CD4-positive, alpha-beta T cell treated with Interferon gamma for 1 hour (primary cell): ENCODE measurements around the gene RNF217.

ENCODE experiments used
- DNase-seq: peaks from one replicate; pipeline ENCODE4 v3.0.0-alpha.2; 2020

The RNF217 gene

DNA sequence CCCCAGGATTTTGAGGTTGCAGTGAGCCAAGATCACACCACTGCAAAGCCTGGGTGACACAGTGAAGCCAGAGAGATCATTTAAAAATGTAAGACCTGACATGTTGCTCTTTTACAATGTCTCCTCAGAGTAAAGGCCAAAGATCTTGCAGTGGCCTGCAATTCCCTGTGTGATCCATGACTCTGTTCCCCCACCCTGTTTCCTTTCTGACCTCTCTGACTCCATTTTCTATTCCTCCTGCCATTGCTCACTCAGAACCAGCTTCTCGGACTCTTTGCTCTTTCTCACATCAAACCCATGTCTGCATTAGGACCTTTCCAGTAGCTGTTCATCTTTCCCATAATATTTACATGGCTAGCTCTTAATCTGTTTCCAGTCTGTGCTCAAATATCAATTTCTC, 28.8 kb downstream of the RNF217 start:
- DNase-seq, result no peak

DNA sequence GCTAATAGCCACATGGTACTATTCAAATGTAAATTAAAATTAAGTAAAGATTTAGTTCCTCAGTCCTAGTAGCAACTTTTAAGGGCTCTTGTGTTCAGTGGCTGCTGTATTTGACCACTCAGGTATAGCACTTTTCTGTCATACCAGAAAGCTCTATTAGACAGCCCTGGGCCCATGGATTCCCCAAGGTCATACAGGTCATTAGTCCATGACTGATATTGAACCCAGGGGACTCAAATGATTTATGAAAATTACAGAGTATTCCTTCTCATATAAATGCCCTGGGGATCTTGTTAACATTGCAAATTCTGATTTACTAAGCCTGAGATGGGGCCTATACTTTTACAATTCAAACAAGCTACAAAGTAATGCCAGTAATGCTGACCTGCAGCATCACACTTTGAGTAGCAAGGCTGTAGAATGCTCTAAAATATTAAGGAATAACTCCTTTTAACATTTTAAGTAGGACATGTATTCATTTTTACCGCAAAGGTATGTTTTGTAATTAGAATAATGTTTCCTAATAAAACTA, 29.6 kb downstream of the RNF217 start:
- DNase-seq, result no peak

GRCh38 chr6:124993327-124993726, 31.1 kb downstream of the RNF217 start:
- no peak for DNase-seq

DNA sequence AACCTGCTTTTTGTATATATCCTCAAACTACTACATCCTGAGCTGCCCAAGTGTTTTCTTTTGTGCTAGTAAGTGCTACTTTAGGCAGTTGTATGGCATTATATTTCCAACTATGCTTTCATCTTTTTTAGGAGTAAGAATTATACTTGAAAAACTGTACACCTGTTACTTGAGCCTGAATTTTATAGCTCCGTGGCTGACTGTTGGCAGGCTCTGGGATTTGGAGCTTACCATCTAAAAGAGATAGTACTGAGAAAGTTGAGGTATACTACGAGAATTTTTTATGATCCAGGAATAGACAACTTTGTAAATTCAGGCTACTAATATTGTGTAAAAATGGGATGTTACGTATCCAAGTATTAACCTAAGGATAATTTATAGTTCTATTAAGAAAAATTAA, 32.4 kb downstream of the RNF217 start:
- DNase-seq, result no peak

DNA sequence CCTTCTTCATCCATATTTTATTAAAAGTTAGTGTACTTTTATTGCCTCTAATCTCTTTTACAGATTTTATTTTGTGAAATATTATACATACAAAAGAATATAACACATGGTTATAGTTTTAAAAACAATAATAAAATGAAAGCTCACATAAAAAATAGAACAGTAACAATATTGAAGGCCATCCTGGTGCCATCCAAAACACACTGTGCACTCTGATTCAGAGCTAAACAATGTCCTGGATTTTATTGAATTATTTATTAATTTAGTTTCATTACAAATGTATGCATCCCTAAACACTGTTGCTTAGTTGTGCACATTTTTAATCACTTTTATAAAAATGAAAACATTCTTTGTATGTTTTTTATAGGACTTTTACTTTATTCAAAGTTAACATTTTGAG, 32.9 kb downstream of the RNF217 start:
- no peak for DNase-seq

DNA sequence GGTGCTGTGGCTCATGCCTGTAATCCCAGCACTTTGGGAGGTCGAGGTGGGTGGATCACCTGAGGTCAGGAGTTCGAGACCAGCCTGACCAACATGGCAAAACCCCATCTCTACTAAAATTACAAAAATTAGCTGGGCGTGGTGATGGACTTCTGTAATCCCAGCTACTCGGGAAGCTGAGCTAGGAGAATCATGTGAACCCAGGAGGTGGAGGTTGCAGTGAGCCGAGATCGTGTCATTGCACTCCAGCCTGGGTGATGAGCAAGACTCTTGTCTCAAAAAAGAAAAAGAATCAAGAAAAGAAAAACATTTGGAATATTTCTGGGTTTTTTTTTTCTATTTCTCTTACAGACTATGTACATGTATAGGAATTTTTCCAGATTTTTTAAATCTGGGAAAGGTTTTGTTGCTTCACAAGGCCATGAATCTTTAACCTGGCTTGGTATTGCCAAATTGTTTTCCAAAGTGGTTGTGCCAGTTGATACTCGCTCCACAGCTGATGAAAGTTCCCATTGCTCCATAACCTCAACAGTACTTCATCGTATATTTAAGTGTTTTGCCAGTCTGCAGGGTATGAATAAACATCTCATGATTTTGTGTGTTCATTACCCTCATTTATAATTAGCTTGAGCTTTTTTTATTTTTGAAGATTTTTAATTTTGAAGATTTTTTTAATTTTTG, 33.5 kb downstream of the RNF217 start:
- no peak for DNase-seq

DNA sequence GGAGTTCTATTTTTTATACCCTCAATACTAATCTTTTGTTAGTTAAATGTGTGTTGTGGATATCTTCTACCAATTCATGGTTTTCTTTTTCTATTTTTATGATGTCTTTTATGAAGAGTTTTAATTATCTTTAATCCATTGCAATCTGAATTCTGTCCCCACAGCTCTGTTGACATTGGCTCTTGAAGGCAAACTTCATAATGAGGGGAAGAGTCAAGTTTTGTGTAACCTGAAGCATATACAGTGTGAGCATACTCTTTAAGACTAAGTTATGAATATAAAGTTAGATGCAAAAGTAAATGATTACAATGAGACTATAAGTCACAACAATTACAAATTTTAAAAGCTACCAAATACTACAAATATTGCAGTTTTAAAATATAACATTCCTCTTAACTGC, 34.2 kb downstream of the RNF217 start:
- DNase-seq, result no peak

DNA sequence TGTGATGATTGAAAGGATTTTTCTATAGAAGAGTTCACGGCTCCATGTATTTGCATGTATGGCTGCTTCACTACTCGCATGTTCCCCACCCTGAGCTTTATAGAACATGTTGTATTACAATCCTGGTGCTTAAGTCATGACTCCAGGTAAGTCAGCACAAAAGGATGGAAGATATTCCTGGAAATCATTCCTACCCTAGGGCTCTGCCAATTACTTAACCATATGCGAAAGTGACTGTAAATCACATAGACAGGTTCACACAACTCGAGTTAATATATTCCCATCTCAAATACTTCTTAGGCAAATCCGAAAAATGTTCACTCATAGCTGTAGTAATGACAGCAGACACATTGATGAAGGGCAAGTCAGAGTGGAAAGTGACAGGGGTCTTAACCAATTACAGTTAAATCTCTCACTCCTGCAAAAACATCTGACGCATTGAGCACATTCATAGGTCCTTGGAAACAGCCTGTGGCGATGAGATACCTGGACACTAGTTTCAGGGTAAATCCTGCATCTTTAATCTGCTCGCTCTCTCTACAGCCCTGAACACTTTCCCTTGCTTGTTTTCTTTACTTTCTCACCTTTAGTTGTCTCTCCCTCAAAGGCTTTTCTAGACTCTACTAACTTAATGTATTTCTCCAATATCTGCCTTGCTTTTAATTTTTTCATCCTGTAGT, 35.1 kb downstream of the RNF217 start:
- no peak for DNase-seq

GRCh38 chr6:124999105-124999764, 37.0 kb downstream of the RNF217 start:
- DNase-seq, result no peak

DNA sequence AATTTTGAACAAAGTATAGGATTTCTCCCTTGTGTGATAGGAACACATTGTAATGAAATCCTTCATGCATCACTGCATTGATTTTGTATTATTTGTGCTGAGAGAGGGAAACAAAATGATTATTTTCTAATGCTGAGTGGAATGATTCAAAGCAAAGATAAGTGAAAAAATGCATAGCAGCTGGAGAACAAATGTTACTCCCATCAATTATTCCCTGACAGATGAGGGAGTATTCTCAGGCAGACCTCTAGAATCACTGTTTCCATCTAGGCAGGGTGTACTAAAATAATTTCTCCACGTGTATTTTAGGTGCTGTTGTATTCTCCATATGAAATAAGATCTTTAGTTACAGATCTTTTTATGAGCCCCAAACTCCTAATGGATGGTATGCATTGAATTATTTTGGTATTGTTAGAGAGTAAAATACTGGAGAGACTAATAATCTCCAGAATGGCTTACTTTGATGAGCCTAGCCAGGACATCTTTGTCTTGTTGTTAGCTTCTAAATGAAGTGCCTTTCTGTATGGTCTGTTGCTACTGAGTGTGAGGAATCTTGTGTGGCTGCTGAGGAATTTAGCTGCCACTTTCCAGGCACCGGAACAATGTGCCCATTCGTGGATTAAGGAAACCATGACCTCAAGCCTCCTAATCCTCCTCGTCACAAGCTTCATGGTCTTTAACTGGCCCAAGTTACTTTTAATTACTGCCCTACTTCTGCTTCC, 39.6 kb downstream of the RNF217 start:
- no peak for DNase-seq

GRCh38 chr6:125002406-125002741, 40.1 kb downstream of the RNF217 start:
- no peak for DNase-seq

- no peak for DNase-seq
Measured at GRCh38 chr6:125003070-125003469, 40.8 kb downstream of the RNF217 start.

GRCh38 chr6:125004198-125004597, 42.0 kb downstream of the RNF217 start:
- no peak for DNase-seq

DNA sequence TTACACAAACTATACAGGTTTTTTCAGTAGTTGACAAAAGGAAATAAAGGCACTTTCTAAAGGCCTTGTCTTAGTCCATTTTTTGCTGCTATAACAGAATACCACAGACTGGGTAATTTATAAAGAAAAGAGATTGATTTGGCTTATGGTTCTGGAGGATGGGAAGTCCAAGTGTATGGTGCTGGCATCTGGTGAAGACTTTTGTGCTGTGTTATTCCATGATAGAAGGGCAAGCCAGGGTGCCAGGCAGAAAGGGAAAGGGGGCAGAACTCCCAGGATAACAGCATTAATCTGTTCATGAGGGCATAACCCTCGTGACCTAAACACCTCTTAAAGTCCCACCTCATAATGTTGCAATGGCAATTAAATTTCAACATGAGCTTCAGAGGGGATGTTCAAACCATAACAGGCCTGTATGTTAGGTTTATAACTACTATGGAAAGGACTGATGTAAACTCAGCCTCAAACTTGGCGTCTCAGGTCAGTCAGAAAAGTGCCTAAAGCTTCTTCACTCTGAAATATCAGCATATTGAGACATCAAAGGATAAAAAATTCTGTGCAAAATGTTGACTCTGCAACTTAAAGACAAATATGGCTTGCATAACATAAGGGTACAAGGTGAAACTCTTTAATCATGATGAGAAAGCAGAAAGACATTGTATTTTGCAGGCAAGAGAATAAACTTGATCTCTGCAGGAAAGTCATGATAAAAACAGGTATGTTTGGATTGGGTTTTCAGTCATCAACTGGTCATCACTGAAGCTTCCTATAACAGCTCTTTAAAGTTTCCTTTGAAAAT, 42.8 kb downstream of the RNF217 start:
- DNase-seq, result no peak

GRCh38 chr6:125008261-125008703, 46.0 kb downstream of the RNF217 start:
- DNase-seq, result no peak

GRCh38 chr6:125008957-125009356, 46.7 kb downstream of the RNF217 start:
- DNase-seq, result no peak

GRCh38 chr6:125009578-125009977, 47.3 kb downstream of the RNF217 start:
- DNase-seq, result no peak

- DNase-seq, result no peak
Measured at GRCh38 chr6:125013938-125014660, 51.9 kb downstream of the RNF217 start.

DNA sequence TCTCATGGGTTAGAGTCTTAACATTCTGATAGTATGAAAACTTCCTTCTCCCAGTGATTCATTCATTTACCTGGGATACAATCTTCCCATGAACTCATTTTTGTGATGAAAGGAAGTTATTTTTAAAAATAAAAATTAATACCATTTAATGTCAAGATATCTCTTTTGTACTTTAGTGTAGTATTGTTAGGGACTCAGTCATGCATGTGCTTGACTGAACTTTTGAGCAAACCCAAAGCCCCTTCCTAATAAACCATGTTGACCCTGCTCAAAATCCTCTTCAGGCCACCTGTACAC, 52.4 kb downstream of the RNF217 start:
- no peak for DNase-seq

GRCh38 chr6:125015152-125015551, 52.9 kb downstream of the RNF217 start:
- DNase-seq, result no peak

- DNase-seq, result no peak
Measured at GRCh38 chr6:125018136-125018535, 55.9 kb downstream of the RNF217 start.

- DNase-seq, result no peak
Measured at GRCh38 chr6:125019281-125019680, 57.0 kb downstream of the RNF217 start.
